ENCODE data around the gene TPST2. TPM values are rescaled to one million over a fixed set of nuclear protein-coding genes. Genes with fewer than 3 reads are reported as not detected.

Gene TPST2
- total and polyA plus RNA-seq, 2 donors (not counting 3 experiments of a cell fraction or from before 2014, with no cell fraction given) = 49.4 to 121 TPM

- H3K27me3 ChIP-seq (ENCODE audit: control insufficient read depth in 2 of 2, insufficient read depth in 2 of 2, low read length in 2 of 2) = no peaks in the 10 kb centered on the region
- dilution Hi-C loops (cut with MboI; ENCODE audit: extremely low pct_ligation_motif_present, low sequenced_read_pairs) = no loop called here
- no peaks in the 10 kb centered on the region for H3K9me1 ChIP-seq (replicated peaks; ENCODE audit: control insufficient read depth, extremely low read depth, insufficient read depth, low read length)
- ChIA-PET POLR2A (no interaction called here), CTCF (interaction anchor here (1.4 kb wide), 1 partner anchor 63 kb away, joined by 4 read pairs; no protein-coding TSS in a partner anchor)
- intact Hi-C loops (cut with micrococcal nuclease) = no loop called here
- no peaks in the 10 kb centered on the region for H3K9me3 ChIP-seq (replicated peaks; ENCODE audit: control insufficient read depth, insufficient read depth, low read length)
- no peak for TF ChIP-seq POLR2A (IDR thresholded peaks at IDR 0.05; ENCODE audit: low read depth, low read length)
- TF ChIP-seq MYC (IDR thresholded peaks at IDR 0.05; ENCODE audit: low read depth, low read length) = no peak
- no peak for TF ChIP-seq MAX (IDR thresholded peaks at IDR 0.05; ENCODE audit: insufficient read depth, insufficient read length)
- TF ChIP-seq, protein P1, sequence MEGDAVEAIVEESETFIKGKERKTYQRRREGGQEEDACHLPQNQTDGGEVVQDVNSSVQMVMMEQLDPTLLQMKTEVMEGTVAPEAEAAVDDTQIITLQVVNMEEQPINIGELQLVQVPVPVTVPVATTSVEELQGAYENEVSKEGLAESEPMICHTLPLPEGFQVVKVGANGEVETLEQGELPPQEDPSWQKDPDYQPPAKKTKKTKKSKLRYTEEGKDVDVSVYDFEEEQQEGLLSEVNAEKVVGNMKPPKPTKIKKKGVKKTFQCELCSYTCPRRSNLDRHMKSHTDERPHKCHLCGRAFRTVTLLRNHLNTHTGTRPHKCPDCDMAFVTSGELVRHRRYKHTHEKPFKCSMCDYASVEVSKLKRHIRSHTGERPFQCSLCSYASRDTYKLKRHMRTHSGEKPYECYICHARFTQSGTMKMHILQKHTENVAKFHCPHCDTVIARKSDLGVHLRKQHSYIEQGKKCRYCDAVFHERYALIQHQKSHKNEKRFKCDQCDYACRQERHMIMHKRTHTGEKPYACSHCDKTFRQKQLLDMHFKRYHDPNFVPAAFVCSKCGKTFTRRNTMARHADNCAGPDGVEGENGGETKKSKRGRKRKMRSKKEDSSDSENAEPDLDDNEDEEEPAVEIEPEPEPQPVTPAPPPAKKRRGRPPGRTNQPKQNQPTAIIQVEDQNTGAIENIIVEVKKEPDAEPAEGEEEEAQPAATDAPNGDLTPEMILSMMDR (IDR thresholded peaks at IDR 0.05; ENCODE audit: extremely low read depth in 1 of 2, insufficient read depth in 1 of 2, low read depth in 1 of 2, low read length in 2 of 2) = no peak
- TF ChIP-seq JUN (IDR thresholded peaks at IDR 0.05; ENCODE audit: borderline replicate concordance, insufficient read depth, insufficient read length, low read depth) = no peak
- no peak for TF ChIP-seq EZH2 (IDR thresholded peaks at IDR 0.05; ENCODE audit: borderline replicate concordance, low read depth, low read length, severe bottlenecking)
- TF ChIP-seq POLR2AphosphoS5 (IDR thresholded peaks at IDR 0.05; ENCODE audit: insufficient read depth, low read depth, low read length) = no peak
- TF ChIP-seq GATA2 (IDR thresholded peaks at IDR 0.05; ENCODE audit: insufficient read depth, insufficient read length, low read depth, low read length) = no peak
- TF ChIP-seq FOS (IDR thresholded peaks at IDR 0.05; ENCODE audit: borderline replicate concordance, insufficient read depth, low read length) = no peak
- H4K20me1 ChIP-seq (replicated peaks; ENCODE audit: control insufficient read depth, extremely low read depth, insufficient read depth, low read length) = no peaks in the 10 kb centered on the region
- BruUV-seq (replicated peaks) = no TSS peak
- FAIRE-seq (no peak), DNase-seq (ENCODE audit: low read depth, low spot score) (no peak)
- H3K4me1 ChIP-seq (ENCODE audit: control insufficient read depth, extremely low read depth, insufficient read depth, low read length) = peaks cover 20% of the 10 kb centered on the region
- no peak overlapping the region for H3K4me2 ChIP-seq (ENCODE audit: insufficient read depth, low read length)
- H3K9ac ChIP-seq (replicated peaks; ENCODE audit: extremely low read depth, insufficient read depth, low read length) = no peak overlapping the region
- no peak overlapping the region for H3K4me3 ChIP-seq (replicated peaks in 1 of 3; ENCODE audit: insufficient read depth in 1 of 3, low read depth in 1 of 3, low read length in 3 of 3)
- peaks cover 0 to 9% of the 10 kb centered on the region in 2 experiments for H3K36me3 ChIP-seq (ENCODE audit: control insufficient read depth in 2 of 2, extremely low read depth in 1 of 2, insufficient read depth in 2 of 2, low read length in 2 of 2)
- no peak overlapping the region for H2AFZ ChIP-seq (ENCODE audit: low read depth, low read length)
- H3K27ac ChIP-seq (ENCODE audit: insufficient read depth, low read depth, low read length) = no peak overlapping the region
- peaks cover 25% of the 10 kb centered on the region for H3K79me2 ChIP-seq (ENCODE audit: control insufficient read depth, insufficient read depth, low read length)
Measured at GRCh38 chr22:26565889-26566288, 24.0 kb downstream of the TPST2 start.
